ENCODE data around the gene IFIT1.
"Not testable (repeated sequence)": the region's sequence is repeated elsewhere in the genome, so short reads cannot be mapped to it uniquely, and the experiment has no call there.

The IFIT1 gene

DNA sequence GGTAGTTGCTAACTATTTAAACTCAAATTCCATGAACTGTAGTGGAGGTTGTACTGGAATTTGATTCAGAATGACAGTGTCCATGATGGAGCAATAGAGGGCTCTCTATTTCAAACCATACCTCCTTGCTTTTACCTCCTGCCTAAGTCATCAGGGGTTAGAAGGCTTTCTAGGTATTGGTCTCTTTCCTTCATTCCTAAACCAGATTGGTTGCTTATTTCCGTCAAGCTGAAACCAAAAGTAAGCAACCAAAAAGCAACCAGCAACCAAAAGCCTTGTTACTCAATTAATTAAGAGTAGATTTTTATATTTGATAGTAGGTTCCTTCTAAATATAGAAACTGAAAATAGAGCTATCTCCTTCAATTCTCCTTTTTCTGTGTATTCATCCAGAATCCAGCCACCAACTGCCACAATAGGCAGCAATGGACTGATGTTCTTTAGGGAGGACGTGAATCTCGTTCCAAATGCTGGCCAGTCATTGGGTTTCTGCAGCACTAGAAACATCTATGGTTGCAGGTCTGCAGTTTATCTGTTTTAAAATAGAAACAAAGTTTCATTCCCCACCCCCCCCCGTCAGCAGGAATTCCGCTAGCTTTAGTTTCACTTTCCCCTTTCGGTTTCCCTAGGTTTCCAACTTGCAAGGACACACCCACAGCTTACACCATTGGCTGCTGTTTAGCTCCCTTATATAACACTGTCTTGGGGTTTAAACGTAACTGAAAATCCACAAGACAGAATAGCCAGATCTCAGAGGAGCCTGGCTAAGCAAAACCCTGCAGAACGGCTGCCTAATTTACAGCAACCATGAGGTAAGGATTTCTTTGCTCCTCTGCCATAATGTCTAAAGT, at the start of gene IFIT1:
TSS of gene IFIT1 (plus strand) at position 717 of the 850 bp plus-strand sequence. CDS start at position 807, 90 bp downstream.
- FAIRE-seq (peak; percentile 95), DNase-seq (ENCODE audit: extremely low spot score, insufficient read length, low read depth) (peak; percentile 42)

DNA sequence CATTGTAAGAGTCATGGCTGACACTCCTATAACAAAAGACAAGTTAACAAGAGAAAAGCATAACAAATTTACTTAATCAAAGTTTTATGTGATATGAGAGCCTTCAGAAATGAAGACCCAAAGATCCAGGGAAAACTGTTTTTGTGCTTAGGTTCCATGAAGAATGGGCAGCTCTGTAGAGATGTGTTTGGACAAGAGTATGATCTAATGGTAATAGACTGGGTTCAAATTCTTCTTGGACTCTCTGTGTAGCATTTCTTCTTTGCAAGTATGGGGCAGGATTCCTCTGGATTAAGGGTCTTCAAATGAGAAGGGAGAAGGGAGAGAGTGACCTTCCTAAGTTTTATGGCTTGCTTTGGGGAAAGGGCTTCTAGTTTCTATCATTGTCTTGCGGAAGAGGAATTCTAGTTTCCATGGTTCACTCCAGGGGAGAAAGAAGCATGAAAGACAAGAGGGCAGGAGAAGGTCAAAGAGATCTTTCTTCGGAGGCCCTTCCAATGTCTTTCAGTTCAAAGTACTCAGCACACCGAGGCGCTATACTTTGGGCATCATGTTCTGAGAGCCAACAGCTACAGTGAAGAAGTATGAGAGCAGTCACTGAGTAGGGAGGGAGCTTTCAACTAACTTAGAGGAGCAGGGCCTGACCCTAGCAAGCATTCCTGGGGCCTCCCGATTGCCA, 49.2 kb upstream of the IFIT1 start:
- no peak for DNase-seq (ENCODE audit: extremely low spot score, insufficient read length, low read depth)
- no peak for FAIRE-seq

DNA sequence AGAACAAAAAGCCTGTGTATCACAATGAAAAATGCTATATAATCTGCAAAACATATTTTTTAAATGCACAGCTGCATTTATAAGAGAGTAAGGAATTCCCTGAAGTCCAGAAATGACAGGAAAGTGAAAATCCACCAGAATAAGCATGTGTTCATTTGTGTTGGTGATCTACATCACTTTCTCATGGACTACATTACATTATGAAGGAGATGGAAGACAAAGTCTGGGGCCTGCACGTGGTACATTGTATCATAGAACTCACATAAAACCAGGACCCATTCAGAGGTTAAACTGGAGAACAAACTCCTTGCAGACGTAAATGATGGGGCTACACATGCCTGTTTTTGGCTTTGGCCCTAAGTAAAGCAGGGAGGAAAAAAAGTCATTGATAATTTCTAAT, 48.3 kb upstream of the IFIT1 start:
- FAIRE-seq (no peak), DNase-seq (ENCODE audit: extremely low spot score, insufficient read length, low read depth) (no peak)

DNA sequence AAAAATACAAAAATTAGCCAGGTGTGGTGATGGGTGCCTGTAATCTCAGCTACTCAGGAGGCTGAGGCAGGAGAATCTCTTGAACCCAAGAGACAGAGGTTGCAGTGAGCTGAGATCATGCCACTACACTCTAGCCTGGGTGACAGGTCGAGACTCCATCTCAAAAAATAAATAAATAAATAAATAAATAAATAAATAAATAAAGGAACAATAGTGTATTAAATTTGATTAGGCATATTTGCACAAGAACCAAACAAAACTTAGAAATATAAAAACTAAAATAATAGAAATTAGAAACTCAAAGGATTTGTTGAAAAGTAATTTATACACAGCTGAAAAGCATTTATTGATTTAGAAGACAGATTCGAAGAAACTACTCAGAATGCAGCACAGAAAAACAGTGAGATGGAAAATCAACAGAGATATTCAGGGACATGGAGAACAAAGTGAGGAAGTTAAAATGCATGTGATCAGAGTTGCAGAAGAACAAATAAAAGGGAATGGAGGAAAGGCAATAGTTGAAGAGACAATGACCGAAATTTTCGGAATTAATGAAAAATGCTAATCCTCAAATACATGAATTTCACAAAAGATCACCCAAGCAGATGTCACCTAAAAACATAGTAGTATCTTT, 46.9 kb upstream of the IFIT1 start:
- FAIRE-seq: no peak
- DNase-seq (ENCODE audit: extremely low spot score, insufficient read length, low read depth): no peak

DNA sequence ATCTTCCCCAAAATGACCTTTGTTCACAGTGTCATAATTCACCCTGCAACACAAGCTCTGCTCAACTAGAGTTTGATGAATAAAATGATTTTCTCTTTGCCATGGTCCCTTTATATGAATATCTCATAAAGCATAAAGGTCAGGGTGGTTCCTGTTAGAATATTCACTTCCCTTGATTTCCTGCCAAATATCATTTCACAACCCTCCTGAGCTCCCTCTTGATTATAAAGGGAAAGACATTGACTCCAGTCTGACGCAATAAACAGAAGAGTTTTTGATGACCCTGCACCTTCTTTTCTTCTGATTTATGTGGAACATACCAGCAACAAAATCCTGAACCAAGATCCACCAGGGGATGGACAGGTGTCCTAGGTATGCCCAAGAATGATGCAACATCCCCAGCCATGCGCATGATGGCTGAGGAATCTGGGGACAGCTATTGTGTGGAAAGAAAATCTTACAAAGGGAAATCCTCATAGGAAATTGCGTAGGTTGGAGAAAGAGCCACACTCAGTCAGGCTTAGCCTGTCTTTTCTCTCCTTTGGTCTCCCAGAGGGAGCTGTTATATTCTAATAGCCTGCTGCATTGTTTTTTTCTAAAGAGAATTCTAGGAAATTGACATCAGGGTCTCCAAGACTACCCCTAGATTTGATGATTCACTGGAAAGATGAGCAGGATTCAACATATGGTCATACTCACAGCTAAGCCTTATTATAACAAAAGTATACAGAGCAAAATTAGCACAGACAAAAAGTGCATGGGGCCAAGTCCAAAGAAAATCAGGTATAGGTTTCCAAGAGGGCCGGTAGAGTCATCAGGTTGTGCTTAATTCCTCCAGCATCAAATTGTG, 45.8 kb upstream of the IFIT1 start:
- no peak for FAIRE-seq
- no peak for DNase-seq (ENCODE audit: extremely low spot score, insufficient read length, low read depth)

DNA sequence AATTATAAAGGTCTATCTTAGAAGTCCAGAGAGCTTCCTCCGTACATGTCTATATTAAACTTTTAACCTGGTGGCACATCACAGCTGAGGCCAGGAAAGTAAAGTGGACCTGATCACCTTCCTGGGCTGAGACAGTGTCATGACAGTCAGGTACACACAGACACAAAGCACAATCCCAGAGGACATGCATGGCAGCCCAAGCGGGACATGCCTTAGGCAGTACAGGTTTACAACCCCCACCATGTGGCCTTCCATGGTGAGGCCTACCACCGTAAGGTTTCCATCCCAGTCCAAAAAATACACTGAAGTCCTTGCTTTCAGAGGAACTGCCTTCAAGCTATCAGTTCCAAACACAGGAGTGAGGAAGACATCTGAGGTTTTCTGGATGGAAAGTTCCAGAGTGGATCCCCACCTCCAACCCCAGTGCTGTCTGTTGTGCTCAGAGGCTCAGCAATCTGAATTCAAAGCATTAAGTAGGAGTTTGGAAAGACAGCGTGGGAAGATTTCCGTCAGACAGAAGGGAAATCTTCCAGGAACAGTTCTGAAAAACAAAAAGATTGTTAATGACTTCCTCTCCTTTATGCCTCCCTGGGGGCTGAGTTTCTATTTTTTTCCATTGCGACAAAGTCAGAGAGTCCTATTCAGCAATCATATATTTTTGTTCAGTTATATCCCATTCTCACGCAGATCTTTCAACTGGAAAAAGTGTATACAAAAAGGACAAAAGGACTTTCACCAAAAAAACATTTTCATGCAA, 44.5 kb upstream of the IFIT1 start:
- FAIRE-seq (peak; percentile 60), DNase-seq (ENCODE audit: extremely low spot score, insufficient read length, low read depth) (no peak)

DNA sequence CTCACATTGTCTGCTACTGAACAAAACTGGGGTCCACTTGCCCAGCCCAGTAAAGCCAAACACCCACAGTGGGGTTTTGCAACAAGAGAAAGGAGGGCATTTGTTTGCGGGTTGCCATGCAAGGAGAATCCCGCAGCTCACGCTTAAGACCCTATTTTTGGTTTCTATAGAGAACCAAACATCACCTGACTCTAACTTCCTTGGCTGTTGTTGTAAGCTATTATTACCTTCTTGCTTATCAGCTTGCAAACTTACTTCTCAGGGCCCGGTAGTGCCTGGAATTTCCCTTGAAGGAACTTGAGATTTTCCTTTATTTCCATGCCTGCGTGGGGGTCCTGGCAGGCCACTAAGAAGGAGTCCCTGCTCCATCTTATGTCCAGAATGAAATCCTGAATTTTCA, 43.9 kb upstream of the IFIT1 start:
- FAIRE-seq (no peak), DNase-seq (ENCODE audit: extremely low spot score, insufficient read length, low read depth) (no peak)

DNA sequence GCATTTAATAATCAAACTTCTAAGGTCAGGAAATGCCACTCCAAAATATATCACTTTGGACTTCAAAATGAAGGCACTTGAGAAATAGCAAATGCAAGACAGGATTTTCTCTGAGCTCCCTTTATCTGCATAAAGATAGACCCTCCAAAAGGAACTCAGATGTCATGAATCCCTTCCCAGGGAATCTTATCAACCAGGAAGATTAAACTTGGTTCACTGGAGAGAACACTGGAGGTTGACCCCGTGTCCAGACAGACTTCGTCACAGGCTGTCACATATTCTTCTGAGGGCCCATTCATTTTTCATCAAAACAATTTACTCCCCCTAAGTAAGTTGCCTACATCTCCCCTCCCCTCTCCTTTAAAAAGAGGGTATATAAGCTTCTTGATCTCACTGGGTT, 43.4 kb upstream of the IFIT1 start:
- FAIRE-seq (no peak), DNase-seq (ENCODE audit: extremely low spot score, insufficient read length, low read depth) (no peak)

GRCh38 chr10:89350631-89351315, 41.6 kb upstream of the IFIT1 start:
- DNase-seq (ENCODE audit: extremely low spot score, insufficient read length, low read depth): not testable (repeated sequence)
- peak; percentile 56 for FAIRE-seq

DNA sequence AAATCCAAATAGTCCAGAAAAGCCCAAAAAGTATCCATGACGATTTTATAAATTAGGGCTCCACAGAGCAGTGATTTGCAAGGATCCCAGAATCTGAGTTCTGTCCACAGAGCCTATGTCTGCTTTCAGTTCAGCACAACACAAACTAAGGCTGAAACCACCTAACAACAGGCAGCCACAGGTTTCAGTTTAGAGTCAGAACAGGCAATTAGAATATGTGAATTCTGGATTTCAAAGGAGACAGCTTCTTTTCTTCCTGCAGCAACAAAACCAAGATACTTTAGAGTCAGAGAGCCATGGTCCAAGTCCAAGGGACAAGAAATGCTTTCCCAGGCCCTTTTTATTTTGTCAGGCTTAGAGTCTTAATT, 41.0 kb upstream of the IFIT1 start:
- FAIRE-seq (peak; percentile 95), DNase-seq (ENCODE audit: extremely low spot score, insufficient read length, low read depth) (no peak)

DNA sequence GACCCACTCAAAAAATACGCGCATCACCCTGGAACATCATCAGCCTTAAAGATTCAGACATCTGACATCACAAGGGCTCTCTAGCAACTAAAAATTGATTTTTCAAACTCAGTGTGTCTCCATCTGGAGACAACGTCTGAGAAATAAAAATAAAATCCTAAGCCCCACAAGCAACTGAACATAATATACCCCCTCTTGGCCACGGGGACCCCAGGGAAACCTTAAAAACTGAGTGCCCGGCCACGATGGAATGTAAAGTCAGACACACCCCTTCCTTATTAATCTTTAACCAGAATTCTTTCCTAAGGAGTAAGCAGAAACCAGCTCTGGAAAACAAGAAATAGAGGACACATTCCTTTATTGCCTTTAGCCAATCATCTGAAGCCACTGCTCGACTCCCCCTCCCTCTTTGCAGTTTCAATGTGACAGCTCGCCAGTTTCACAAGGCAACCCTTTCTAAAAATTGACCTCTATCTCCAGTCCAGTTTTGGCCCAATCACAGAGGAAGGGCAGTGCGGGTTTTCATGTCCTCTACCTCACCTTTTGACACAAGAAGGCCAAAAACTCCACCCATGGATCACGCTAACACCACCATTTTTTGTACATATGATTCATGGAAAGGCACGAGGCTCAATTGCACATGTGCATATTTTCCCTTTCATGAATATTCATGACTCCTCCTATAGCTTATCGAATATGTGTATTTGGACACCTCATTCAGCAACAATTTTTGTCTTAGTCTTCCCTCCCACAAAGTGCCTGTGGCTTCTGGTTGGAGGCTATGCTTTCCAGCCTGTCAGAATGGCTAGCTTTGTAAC, 40.4 kb upstream of the IFIT1 start:
- DNase-seq (ENCODE audit: extremely low spot score, insufficient read length, low read depth): no peak
- FAIRE-seq: peak; percentile 85

DNA sequence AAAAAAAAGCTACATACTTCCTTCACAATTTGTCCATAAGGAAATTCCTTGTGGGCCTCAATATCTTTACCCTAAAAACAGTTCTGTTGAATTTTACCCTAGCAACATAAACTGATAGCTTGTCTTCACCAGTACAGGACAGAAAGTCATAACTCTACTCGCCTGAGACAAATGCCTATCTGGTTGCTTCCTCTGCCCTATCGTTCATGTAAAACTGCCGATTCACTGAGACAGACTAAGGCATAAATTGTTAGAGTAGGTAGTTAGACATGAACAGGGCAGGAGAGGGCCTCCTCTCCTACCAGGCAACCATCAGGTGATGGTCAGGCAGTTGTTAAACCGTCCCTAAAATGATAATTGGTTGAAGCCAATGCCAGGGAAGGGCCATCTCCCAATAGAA, 39.6 kb upstream of the IFIT1 start:
- FAIRE-seq: no peak
- DNase-seq (ENCODE audit: extremely low spot score, insufficient read length, low read depth): no peak

DNA sequence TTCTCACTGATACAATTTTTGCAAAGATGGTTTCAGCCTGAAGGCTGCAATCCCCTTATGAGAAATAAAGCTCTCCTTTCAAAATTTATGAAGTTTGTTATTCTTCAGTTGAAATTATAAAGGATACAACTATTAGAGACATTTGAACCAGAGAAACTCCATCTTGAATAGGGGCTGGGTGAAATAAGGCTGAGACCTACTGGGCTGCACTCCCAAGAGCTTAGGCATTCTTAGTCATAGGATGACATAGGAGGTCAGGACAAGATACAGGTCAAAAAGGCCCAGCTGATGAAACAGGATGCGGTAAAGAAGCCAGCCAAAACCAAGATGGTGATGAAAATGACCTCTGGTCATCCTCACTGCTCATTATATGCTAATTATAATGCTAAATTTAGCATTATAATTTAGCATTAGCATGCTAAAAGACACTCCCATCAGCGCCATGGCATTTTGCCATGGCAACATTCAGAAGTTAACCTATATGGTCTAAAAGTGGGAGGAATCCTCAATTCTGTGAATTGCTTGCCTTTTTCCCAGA, 37.0 kb upstream of the IFIT1 start:
- DNase-seq (ENCODE audit: extremely low spot score, insufficient read length, low read depth) (no peak), FAIRE-seq (no peak)

GRCh38 chr10:89357096-89357495, 35.3 kb upstream of the IFIT1 start:
- FAIRE-seq (no peak), DNase-seq (ENCODE audit: extremely low spot score, insufficient read length, low read depth) (no peak)

GRCh38 chr10:89357975-89358374, 34.4 kb upstream of the IFIT1 start:
- FAIRE-seq (no peak), DNase-seq (ENCODE audit: extremely low spot score, insufficient read length, low read depth) (no peak)

DNA sequence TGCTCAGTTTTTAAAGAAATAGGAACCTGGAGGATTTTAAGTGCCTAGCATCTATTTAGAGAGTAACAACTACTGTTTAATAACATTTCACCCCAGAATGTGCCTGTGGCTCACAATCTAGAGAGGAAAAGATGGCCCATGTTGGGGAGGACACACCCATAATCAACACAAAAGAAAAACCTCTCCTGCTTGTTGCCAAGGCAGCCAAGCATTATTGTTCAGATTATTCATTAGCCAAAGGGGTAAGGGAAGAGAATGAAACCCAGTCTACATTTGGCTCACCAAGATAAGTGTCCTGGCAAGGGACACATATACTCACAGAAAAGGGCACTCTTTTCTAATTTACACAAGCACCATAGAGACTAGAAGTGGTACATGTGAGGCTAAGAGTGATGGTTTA, 32.3 kb upstream of the IFIT1 start:
- FAIRE-seq: no peak
- DNase-seq (ENCODE audit: extremely low spot score, insufficient read length, low read depth): no peak

DNA sequence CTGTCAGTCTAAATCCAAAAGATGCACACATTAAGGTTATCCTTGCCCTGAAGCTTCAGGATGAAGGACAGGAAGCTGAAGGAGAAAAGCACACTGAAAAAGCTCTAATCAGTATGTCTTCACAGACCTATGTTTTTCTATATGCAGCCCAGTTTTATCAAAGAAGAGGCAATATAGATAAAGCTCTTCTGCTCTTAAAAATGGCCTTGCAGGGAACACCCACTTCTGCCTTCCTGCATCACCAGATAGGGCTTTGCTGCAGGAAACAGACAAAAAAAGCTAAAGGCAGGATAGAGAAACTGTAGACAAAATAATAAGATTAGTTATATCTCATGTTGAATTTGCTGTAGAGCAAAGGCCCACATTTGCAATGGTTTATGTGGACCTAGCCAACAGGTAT, 29.5 kb upstream of the IFIT1 start:
- FAIRE-seq: no peak

More for the DNA sequence above, 29.5 kb upstream of the IFIT1 start:
- no peak for DNase-seq (ENCODE audit: extremely low spot score, insufficient read length, low read depth)

Data from GM18507 (cell line).